Gastrocnemius medialis (tissue), 4 donors: ENCODE results near the gene PLAC9.

Source experiments
- POLR2A ChIP-seq, 2 donors: fragments of 450-650 bp; IDR thresholded peaks; one replicate each; pipeline ENCODE4 v1.6.1; 2017; ENCODE audit warnings: antibody characterized with exemption in 2 of 2, mild to moderate bottlenecking in 2 of 2, moderate library complexity in 2 of 2
- TF ChIP-seq, protein P1 (sequence below), 5 experiments: fragments of 450-650 bp in 3 of 5; fragments of 200-600 bp in 2 of 5; sonication (generic) in 2 of 5; IDR thresholded peaks in 4 of 5; conservative IDR thresholded peaks in 1 of 5; 1 replicate in 4 of 5; 2 replicates in 1 of 5; pipeline ENCODE4 v1.5.1; 2016 to 2019; ENCODE audit warnings: antibody characterized with exemption in 5 of 5, mild to moderate bottlenecking in 3 of 5, moderate library complexity in 3 of 5

GRCh38 chr10:80187465-80188409 is 55.2 kb downstream of the PLAC9 start:
- TF ChIP-seq, protein P1, sequence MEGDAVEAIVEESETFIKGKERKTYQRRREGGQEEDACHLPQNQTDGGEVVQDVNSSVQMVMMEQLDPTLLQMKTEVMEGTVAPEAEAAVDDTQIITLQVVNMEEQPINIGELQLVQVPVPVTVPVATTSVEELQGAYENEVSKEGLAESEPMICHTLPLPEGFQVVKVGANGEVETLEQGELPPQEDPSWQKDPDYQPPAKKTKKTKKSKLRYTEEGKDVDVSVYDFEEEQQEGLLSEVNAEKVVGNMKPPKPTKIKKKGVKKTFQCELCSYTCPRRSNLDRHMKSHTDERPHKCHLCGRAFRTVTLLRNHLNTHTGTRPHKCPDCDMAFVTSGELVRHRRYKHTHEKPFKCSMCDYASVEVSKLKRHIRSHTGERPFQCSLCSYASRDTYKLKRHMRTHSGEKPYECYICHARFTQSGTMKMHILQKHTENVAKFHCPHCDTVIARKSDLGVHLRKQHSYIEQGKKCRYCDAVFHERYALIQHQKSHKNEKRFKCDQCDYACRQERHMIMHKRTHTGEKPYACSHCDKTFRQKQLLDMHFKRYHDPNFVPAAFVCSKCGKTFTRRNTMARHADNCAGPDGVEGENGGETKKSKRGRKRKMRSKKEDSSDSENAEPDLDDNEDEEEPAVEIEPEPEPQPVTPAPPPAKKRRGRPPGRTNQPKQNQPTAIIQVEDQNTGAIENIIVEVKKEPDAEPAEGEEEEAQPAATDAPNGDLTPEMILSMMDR (IDR thresholded peaks at IDR 0.05 in 4 of 5, conservative IDR thresholded peaks at IDR 0.05 in 1 of 5) = no peak
- no peak for TF ChIP-seq POLR2A (IDR thresholded peaks at IDR 0.05)
